HG02884 (cell line): Measurements from ENCODE around the gene ABTB1.
"Not testable (repeated sequence)": the region's sequence is repeated elsewhere in the genome, so short reads cannot be mapped to it uniquely, and the experiment has no call there.

Experiments used
- ATAC-seq: cut with Tn5 transposase; IDR thresholded peaks from one replicate; pipeline ENCODE4 v1.9.1; 2021; ENCODE audit warnings: mild to moderate bottlenecking, moderate library complexity; ENCODE audit not compliant: unreplicated experiment

Gene ABTB1

DNA sequence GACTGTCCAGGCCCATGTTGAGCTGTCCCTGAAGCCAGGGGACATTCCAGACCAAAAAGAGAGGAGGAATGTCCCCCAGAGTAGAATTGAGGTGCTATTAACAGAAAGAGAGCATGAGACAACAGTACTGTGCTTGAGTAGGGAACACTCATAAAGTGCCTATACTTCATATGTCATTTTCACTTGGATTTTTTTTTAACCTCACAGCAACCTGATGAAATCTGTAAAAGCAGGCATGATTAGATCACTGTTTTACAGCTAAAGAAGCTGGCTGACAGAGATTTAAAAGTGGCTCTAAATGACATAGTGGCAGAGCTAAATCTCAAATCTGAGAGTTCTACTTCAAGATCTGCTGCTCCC lies 24.9 kb upstream of the ABTB1 start:
- ATAC-seq, result no peak

DNA sequence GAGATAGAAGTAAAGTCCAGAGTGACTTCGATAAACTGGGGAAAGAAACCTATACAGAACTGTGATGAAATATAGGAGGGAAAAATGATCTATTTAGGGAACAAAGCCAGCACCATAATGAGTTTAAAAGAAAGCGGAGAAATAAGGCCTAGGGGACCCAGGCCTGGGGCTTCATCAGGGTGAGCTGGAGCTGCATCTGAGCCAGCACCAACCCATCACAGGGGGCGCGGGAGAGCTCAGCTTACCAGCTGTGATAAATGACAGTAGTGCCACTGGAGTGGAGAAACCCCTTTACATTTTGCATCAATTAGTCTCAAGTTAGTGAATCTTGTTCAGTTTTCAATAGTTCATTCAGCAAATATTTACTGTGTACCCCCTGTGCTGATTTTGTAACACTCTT lies 22.5 kb upstream of the ABTB1 start:
- ATAC-seq, result no peak

DNA sequence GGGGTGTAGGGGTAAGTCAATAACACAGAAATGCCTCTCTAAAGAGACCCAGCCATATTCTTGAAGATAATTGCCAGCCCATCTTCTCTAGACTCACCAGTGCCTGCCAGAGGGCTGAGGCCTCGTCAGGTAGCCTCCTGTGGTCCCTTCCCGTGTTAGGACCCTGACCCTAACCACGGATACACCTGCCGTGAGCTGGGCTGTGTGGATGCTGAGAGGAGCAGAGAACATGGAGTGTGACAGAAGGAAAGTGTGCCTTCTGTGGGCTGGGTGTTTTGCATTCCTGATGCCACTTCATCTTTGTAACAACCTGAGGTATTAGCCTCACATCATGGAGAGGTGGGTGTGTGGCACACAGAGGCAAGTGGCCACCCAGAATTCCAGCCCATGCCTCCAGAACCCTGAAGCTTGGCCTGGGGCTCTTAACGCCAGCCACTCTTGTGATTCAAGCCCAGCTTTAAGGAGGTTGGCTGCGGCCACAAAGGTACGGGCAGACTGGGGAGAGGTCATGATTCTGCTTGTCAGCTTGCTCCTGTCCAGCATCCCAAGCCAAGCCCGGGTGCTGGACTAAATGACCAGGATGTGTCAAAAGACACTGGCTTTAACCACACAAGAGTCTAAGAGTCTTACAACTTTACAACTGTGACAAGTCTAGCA lies 21.1 kb upstream of the ABTB1 start:
- ATAC-seq, result no peak

DNA sequence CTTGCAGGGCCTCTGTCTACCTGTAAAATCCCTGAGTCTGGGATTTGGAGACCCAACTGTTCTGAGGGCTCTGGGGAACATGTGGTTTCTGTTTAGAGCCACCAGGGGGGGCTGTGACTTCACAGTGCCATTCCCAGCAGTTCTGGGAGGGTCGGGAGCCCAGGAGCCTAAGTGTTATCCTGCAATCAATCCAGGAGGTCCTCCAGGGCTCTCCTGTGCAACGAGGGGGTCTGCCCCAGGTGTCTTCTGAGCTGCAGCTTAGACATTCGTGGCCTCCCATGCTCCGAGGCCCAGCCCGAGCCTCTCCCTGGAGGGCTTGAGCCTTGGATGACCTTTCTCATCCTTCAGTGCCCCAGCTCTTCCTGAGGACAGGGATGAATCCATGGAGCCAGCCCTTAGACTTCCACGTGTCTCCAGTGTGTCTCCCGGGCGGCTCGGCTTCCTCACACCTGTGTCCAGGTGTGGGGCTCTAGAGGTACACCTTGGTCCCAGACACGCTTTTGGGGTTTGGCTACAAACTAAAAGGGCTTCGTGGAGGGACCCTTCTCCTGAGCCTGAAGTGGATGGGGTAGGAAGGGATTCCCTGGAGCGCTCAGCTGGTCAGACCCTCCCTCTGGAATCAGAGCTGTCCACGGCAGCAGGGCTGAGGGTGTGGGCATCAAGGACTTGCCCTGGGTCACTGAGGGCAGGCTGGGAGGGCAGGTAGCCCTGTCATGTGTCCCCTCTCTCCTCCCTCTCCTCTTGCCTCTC lies 20.3 kb upstream of the ABTB1 start:
- no peak for ATAC-seq

DNA sequence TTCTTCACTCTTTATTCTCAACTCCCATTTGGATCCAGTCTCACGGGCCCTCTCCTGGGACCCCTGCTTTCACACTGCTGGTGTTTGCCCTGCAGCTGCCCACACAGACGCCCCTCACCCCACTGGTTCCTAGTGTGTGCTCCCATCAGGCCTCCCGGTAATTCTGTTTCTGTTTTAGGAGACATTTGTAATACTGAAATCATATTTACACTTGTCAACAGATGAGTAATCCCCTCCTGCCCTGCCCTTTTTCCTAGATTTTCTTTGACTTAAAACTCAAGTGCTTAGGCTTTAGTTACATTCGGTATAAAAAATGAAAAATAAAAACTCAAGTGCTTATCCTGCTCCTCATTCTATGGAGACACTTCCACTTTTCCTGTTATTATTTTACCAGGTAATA lies 18.4 kb upstream of the ABTB1 start:
- no peak for ATAC-seq

DNA sequence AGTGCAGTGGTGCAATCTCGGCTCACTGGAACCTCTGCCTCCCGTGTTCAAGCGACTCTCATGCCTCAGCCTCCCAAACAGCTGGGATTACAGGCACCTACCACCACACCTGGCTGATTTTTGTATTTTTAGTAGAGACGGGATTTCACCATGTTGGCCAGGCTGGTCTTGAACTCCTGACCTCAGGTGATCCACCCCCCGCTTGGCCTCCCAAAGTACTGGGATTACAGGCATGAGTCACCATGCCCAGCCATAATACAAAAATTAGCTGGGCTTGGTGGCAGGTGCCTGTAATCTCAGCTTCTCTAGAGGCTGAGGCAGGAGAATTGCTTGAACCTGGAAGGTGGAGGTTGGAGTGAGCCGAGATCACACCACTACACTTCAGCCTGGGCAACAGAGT lies 17.8 kb upstream of the ABTB1 start:
- not testable (repeated sequence) for ATAC-seq

DNA sequence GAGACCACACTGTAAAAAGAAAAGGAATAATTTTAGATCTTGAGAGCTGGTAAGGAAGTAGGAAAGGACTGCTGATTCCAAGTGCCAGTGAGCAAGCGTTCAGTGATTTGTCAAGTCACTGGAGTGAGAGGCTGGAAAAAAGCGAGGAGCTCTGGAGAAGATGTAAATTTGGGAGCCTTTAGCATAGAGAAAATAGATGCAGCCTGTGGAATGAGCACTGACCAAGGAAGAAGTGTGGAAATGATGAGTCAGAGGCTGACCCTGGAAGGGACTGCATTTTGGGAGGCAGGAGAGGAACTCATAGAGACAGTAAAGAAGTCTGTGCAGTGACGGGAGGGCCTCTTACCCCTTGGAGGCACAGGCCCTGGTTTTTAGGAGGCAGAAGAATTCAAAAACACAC lies 17.1 kb upstream of the ABTB1 start:
- ATAC-seq, result no peak

DNA sequence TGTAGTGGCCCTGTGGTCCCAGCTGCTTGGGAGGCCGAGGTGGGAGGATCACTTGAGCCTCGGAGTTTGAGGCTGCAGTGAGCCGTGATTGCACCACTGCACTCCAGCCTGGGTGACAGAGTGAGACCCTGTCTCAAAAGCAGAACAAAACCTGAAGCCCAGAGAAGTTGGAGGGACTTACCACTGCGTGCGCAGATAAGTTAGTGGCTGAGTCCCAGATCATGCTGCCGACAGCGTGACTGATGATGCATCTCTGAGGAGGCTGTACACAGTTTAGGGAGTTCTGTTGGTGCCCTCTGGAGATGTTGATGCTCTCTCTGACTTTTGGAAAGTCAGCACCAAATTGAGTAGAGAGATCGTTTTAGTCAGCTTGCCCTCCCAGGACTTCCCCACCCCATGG lies 15.8 kb upstream of the ABTB1 start:
- no peak for ATAC-seq

DNA sequence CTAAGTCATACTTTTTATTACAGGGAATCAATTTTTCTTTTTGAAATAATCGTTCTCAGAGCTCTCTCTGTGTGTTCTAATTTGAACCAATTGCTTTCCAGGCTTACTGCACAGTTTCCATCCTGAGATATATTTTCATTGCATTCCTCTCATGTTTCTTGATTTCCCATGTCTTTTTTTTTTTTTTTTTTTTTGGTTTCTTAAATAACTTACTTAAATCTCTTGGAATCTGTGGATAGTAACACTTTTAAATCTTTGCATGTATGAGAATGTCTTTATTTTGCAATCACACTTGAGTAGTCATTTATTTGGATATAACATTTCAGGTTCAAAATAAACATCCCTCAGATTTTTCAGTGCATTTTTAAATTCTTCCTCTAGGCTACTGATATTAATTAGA lies 14.5 kb upstream of the ABTB1 start:
- ATAC-seq, result no peak

DNA sequence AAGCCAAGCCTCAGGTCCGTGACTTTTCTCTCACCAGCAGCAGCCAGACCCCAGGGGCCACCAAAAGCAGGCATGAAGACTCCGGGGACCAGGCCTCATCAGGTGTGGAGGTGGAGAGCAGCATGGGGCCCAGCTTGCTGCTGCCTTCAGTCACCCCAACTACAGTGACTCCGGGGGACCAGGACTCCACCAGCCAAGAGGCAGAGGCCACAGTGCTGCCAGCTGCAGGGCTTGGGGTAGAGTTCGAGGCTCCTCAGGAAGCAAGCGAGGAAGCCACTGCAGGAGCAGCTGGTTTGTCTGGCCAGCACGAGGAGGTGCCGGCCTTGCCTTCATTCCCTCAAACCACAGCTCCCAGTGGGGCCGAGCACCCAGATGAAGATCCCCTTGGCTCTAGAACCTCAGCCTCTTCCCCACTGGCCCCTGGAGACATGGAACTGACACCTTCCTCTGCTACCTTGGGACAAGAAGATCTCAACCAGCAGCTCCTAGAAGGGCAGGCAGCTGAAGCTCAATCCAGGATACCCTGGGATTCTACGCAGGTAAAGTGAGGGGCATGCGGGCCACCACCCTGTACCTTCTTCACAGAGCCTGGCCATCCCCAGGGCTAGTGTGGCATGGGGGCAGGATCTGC lies 12.0 kb upstream of the ABTB1 start:
- ATAC-seq, result no peak

DNA sequence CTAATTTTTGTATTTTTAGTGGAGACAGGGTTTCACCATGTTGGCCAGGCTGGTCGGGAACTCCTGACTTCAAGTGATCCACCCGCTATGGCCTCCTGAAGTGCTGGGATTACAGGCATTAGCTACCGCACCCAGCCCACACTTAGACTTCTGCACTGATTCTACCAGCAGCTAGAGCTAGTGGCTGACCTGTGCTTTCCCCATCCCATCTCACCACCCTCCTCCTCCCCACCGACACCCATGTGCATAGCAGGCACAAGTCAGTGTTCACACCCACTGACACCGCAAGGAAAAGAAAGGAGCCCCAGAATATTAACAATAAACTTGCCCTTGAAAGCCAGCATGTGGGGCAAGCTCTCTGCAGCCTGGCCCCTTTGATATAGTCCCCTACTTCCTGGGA lies 11.2 kb upstream of the ABTB1 start:
- no peak for ATAC-seq

DNA sequence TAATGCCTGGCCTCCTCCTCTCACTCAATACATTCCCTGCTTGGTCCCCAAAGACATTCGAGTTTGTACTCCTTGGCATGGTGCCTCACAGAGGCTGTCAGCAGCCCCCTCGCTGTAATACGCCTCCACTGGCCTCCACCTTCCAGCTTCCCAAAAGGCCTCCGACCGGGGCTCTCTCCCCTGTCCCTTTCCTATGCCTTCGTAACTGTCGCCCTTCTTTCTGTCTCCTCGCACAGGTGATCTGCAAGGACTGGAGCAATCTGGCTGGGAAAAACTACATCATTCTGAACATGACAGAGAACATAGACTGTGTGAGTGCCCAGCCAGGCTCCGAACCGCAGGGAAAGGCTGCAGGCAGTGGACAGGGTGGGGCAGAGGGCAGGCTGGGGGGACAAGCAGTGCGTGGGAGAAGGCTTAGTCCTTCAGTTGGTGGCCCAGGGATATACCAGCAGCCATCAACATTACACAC lies 10.7 kb upstream of the ABTB1 start:
- ATAC-seq, result no peak

DNA sequence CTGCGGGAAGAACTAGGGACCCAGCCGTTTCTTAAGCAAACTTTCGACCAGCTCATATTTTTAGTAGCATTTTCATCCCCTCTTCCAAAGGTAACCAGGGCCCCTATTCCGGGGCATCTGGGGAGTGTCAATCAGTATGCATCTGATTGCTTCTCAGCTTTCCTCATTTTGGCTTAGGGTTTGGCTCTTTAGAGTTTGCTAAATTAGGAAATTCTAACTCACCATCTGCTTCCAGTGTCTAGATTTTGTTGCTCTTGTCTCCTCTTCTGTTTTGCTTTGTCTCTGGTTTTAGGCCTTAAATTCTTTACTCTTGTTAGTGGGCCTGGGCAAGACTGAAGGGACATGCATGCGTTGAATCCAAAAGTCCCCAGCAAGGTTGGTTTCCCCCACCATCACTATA lies 9.6 kb upstream of the ABTB1 start:
- ATAC-seq, result no peak

DNA sequence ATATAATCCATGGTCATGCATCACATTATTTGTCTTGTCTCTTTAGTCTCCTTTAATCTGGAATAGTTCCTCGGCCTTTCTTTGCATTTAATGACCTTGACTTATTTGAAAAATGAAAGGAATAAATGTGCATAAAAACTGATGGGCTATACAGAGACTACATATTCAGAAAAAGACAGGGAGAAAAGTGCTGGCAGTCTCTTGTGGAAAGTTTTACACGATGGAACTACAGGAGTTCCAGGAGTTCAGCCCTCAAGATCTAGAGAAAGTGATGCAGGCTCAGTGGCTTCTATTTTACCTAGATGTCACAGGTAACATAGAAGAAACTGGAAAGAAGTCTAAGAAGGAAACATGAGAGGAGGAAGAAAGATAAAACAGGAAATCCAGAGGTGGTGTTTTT lies 7.6 kb upstream of the ABTB1 start:
- no peak for ATAC-seq

DNA sequence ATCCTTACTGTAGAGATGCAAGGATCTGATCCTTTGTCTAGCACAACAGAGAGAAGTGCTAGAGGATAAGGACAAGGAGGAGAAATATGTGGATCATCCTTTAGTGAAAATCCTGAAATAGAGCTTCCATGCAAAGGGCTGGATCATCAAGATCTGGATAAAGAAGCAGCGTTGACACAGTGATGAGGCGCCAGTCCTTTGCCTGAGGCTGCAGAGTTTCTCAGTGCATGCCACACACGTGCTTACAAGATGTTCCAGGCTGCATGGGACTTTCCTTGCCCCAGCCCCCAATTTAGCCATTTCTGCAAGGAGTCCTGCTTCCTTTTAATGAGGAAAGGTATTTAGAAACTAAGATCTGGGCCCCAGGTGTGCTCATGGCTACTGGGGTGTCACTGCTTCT lies 7.2 kb upstream of the ABTB1 start:
- ATAC-seq, result no peak

DNA sequence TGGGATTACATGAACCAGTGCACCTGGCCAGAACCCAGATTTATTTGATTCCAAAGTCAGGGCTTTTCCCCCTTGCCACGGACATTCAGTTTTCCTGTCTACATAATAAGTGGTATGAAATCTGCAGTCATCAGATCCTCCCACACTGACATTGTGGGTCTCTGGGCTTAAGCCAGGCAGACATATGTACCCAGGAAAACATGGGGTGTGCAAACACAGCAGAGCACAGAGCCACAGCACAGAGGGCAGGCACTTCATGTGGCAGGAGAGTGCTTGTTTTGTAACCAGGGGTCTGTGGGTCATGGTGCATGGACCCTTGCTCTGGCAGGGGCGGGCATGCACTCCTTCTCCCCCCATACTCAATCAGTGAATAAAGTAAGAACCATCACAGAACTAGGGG lies 6.1 kb upstream of the ABTB1 start:
- ATAC-seq, result no peak

DNA sequence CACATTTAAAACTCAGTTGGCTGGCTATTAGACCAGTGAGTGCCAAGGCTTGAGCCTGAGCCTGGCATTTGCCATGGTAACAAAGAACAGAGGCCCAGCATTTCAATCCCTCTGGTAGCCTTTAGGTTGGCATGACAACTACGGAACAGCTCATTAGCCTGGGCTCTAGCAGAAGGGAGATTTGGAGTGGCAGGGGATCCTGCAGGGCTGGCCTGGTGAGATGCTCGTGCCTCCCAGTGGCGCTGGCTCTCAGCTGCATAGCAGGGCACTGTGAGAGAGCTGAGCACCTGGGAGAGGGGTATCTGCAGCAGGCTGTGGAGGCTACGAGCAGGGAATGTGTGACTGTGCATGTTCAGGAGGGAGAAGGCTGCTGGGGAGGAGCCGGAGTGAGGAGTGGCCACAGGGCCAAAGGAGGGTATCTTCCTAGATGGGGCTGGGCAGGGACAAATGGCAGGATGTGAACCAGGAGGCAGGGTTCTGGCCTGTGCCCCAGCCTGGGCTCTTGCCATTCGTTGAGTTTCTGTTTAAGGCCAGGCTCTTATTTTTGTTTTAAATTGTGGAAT lies 5.6 kb upstream of the ABTB1 start:
- no peak for ATAC-seq

DNA sequence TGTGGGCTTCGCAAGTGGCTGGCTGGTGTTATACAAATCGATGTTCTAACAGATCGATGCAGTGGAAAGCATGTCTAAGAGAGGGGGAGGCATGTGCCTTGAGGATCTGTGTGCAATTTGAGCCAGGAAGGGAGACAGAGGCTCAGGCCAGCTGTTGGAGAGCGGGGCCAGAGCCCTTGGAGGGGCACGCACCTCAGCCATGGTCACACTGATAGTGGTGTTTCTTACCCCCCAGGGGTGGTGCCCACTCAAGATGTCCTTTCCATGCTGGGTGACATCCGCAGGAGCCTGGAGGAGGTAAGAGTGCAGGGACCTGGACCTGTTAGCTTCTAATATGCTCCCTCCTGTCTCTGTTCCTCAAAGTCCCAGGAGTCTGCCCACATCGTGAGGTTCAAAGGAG lies 3.8 kb upstream of the ABTB1 start:
- no peak for ATAC-seq

DNA sequence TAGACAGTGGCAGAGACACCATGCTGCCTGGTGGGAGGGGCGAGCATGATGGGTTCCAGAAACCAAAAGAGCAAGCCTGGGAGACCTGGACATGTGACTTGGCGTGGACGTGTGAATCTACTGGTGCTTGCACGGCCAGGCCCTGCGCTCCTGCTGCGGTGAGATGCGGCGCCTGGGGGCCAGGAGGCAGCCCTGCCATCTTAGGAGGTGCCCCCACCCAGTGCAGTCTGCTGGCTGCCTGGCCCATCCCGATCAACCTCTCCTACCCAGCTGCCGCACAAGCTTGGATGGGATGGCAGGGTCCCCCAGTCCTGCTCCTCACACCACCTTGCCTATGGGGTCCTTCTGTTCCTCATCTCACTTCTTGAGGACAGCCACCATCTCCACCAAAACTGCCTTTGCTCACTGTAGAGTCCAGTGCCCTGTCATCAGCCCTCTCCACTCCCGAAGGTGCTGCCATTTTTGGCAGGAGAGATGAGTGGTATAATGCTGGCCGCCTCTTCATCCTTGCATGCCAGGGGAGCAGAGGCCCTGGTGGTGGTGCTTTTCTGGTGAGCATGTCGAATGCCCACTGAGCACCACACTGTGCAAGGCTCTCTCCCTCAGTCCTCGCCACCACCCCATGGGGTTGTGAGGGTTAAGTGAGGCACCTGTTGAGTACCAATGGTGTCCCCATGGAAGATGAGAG lies 3.1 kb upstream of the ABTB1 start:
- ATAC-seq, result no peak

DNA sequence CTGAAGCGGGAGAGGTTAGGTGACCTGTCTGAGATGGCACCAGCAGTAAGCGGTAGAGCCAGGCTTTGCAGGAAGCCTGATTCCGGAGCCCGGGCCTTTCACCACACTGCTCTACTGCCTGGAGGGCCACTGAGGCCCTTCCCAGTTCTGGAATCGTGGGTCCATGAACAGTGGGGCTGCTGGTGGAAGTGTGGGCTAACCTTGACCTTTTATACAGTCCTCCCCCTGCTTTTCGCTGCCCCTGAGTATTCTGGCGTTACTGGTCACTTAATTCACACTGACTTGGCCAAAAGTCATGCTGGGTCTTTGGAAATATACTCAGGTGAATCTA lies 2.6 kb upstream of the ABTB1 start:
- ATAC-seq, result no peak

DNA sequence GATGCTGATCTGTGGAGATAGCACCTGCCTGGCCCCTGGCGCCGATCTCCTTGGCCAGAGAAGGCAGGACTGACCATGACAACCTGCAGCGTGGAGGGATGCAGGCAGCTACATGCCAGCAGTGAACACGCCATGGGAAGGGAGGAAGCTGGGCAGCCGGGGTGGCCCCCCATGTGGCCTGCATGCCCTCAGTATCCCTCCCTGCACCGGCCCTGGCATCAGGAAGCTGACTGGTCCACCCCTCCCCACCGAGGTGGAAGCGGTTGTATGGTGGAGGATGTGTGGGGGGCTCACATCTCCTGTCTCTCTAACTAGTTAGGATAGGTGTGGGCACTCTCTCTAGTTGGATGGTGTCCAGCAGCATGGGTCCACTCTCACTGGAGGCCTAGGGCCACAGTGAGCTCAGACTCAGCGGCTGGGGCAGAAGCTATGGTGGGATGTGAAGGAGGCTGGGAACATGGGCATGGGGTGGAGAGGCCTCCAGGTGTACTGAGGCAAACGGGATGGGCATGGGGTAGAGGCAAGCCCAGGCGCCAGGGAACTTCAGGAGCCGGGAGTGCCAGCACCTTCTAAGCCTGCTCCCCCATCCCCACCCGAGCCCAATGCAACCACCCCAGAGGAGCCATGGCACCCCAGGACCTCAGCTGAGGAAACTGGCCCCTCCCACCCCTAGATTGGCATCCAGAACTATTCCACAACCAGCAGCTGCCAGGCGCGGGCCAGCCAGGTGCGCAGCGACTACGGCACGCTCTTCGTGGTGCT lies 1.8 kb upstream of the ABTB1 start:
- ATAC-seq, result no peak
